GM19452 (cell line): ENCODE measurements around the gene PPM1J.

Experiments used
- ATAC-seq: cut with Tn5 transposase; IDR thresholded peaks from one replicate; pipeline ENCODE4 v1.9.1; 2021; ENCODE audit not compliant: unreplicated experiment

The PPM1J gene

GRCh38 chr1:112704934-112705627 is 10.1 kb downstream of the PPM1J start:
- ATAC-seq, result peak; percentile 52

GRCh38 chr1:112704391-112704933 is 10.7 kb downstream of the PPM1J start:
- no peak for ATAC-seq

DNA sequence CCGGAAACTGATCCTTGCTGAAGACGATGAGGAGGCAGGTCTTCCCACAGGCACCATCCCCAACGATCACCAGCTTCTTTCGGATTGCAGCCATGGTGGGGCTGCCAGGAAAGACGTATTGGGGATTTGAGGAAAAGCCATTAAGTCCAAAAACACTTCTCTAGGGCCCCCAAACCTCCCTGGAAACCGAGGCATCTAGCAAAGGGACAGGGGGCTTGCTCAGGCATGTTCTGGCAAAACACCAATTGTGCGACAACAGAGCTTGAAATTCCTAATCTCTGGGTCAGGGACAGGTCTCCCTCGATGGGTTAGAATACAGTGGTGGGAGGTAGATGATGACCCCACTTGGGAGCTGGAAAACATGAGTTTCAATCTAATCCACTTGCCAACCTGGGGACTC is 11.4 kb downstream of the PPM1J start:
- no peak for ATAC-seq

DNA sequence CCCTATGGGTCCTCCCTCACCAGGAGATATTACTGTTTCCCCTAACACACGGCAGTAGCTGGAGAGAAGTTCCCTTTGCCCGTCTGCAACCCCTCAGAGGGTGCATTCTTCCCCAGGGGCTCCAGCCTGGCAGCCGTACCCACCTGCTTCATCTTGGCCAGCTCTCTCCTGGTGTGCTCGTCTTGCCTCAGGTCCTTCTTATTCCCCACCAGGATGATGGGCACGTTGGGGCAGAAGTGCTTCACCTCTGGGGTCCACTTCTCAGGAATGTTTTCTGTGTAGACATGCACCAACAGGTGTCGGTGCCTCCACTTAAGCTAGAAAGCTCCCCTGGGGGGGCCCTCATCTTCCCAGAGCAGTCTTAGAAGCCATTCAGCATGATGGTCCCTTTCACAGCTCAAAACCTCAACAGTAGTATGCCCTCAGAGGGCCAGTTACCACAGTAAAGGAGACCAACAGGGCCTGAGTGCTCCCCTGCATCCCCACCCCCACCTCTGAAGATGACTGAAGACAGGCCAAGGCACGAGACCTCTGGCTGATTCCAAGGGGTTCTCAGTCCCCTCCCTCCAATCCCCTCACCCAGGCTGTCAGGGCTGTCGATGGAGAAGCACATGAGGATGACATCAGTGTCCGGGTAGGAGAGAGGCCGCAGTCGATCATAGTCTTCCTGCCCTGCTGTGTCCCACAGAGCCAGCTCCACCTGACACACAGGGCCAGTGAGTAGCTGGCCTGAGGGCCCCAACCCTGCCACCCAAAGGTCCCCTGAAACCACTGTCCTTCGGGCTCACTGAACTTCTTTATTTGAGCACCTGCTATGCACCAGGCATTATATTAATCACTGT is 12.5 kb downstream of the PPM1J start:
- ATAC-seq, result no peak

DNA sequence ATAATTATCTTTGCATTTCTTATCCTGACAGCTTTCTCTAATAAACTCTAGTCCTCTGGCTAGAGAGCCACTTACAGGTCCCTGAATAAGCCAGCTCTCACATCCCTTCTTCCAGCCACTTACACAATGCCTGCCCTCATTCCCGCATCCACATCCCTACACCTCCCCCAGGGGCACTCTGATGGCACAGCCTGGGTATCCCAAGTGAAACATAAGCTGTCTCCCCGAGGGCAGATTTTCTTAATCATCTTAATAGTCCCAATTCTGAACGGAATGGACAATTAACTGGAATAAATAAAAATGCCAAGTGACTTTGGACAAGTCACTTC is 13.1 kb downstream of the PPM1J start:
- ATAC-seq, result no peak

- ATAC-seq, result no peak
These were observed 13.7 kb downstream of the PPM1J start for GRCh38 chr1:112701227-112702066.

DNA sequence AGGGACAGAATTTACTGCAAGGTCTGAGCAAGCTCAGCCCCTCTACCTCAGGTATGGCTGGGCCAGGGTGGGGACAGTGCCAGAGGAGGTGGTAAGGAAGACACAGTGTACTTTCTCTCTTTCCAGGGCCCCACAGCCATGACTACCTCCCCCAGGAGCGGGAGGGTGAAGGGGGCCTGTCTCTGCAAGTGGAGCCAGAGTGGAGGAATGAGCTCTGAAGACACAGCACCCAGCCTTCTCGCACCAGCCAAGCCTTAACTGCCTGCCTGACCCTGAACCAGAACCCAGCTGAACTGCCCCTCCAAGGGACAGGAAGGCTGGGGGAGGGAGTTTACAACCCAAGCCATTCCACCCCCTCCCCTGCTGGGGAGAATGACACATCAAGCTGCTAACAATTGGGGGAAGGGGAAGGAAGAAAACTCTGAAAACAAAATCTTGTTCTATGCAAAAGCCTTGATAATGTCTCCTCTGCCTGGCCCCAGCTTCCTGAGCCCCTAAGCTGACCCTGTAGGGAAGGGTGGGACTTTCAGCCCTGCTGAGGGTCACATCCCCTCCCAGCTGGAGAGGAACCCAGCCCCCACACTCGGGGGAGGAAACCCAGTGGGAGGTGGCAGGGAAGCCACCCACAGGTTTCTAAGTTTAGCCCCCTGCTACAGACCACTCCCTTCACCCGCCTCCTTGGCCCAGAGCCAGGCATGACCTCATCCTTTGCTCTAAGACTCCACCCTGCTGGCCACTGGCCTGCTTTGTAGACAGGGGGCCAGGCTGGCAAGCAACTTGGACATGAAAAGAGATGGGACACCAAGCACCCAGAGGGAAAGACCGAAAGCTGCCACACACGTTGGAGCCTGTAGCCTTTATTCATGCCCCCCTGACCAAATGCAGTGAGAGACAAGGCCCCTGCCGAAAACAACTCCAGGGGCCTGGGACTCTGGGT is 14.6 kb downstream of the PPM1J start:
- ATAC-seq, result no peak

- no peak for ATAC-seq
These were observed 15.5 kb downstream of the PPM1J start for GRCh38 chr1:112699425-112700144.

DNA sequence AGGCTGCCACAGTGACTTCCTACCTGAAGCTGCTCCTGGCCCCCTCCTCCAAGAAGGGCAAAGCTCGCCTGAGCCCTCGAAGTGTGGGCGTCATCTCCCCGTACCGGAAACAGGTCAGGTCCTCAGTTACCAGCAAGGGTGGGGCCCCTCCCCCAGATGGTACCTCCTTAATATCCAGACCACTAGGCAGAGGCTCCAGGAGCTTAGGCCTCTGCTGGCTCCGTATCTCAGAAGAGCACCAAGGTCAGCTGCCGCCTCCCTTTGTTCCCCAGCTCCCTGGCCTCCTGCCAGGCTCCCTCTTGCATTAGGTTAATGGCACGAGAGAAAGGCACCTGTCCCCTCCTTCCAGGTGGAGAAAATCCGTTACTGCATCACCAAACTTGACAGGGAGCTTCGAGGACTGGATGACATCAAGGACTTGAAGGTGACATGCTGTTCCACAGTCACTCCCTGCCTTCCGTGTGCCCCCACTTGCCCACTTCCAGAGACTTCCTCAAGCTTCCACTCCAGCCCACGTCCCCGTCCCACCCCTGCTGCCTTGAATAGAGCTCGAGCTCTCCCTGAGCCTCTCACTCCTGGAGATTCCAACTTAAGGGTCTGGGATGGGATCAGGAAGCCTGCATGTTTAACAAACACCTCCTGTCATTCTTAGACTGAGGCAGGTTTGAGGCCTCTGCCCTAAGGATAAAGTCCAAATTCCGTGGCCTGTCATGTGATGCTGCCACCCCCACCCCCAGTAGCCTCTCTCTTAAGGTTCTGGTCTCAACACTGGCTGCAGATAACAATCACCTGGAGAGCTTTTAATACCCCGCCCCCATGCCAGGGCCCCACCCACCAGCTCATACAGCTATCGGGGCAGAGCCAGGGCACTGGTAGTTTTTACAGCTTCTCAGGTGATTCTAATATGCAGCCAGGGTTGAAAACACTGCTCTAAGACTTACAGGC is 16.5 kb downstream of the PPM1J start:
- ATAC-seq, result no peak

DNA sequence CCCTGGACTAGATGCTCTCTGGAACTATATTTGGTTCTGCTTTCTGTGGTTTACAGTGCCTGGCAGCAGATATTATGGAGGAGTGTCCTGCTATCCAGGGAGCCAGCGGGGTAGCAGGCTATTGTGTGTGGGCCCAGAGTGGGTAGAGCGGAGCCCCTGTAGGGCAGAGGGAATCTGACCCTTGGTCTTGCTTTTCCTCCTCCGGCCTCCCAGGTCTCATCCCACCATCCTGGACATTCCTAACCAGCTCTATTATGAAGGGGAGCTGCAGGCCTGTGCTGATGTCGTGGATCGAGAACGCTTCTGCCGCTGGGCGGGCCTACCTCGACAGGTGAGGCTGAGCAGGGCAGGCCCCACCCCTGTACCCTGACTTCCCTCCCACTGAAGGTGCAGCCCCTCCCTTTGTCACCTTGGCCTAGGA is 17.3 kb downstream of the PPM1J start:
- no peak for ATAC-seq

DNA sequence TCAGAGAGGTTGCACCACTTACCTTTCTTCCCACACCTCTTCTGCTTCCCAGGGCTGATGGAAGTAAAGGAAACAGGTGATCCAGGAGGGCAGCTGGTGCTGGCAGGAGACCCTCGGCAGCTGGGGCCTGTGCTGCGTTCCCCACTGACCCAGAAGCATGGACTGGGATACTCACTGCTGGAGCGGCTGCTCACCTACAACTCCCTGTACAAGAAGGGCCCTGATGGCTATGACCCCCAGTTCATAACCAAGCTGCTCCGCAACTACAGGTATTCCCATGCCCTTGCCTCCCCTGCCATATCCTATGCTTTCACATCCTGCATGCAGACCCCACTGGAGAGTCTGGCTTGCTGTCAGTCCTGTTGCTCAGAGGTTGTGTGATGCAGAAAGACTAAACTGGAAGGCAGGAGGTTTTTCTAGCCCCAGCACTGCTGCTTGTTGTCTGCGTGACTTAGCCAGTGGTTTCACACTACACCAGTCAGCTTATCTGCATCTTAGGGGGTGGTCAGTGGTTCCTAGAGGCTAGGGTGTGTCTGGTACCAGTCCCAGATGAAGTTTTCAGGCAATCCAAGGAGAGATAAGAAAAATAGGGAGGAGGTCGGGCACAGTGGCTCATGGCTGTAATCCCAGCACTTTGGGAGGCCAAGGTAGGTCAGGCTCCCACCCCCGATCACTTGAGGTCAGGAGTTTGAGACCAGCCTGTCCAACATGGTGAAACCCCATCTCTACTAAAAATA is 18.4 kb downstream of the PPM1J start:
- no peak for ATAC-seq

DNA sequence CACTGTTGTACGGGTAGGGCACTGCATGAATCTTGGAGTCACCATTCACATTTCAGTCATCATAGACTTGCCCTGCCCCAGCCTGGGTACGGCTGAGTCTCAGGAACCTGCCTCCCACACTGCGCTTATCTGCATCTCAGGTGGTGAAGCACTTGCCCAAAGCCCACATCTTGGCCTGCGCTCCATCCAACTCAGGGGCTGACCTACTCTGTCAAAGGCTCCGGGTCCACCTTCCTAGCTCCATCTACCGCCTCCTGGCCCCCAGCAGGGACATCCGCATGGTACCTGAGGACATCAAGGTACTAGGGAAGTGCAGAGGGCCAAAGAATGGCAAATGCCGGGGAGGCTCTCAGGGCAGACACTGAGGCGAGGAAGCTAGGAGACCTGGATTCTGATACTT is 19.9 kb downstream of the PPM1J start:
- ATAC-seq, result no peak

DNA sequence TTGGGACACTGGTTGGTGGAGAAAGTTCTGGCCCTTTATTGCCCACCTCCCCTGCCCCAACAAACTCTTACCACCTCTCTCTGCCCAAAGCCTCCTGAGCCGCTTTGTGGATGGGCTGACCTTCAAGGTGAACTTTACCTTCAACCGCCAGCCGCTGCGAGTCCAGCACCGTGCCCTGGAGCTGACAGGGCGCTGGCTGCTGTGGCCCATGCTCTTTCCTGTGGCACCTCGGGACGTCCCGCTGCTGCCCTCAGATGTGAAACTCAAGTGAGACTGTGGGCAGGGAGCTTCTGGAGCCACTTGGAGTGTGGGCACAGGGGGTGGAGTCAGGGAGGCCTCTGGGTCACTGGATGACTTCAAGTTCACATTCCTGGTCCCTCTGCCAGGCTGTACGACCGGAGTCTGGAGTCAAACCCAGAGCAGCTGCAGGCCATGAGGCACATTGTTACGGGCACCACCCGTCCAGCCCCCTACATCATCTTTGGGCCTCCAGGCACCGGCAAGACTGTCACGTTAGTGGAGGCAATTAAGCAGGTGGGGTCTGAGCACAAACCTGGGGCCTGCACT is 20.7 kb downstream of the PPM1J start:
- no peak for ATAC-seq

GRCh38 chr1:112693821-112694220 is 21.3 kb downstream of the PPM1J start:
- no peak for ATAC-seq

DNA sequence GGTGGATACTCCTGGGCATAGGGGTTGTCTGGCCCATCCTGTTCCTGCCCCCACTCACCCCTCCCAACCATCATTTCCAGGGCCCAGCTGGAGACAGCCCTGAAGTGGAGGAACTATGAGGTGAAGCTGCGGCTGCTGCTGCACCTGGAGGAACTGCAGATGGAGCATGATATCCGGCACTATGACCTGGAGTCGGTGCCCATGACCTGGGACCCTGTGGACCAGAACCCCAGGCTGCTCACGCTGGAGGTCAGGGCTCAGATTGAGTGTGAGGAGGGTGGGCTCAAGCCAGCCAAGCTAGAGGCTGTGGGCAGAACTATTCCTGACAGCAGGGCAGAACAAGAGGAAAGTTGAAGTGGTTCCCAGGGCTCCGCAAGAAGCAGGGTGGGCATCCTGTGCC is 22.5 kb downstream of the PPM1J start:
- no peak for ATAC-seq

DNA sequence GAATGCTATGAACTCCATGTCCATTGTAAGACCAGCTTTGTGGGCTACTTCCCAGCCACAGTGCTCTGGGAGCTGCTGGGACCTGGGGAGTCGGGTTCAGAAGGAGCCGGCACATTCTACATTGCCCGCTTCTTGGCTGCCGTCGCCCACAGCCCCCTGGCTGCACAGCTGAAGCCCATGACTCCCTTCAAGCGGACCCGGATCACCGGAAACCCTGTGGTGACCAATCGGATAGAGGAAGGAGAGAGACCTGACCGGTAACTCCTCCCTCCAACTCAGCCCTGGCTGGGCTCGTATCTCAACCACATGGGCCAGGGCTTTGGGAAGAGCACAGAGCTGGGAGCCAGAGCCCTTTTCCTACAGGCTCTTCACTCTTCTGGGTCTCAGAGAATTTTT is 25.3 kb downstream of the PPM1J start:
- ATAC-seq, result no peak

GRCh38 chr1:112689196-112689841 is 25.8 kb downstream of the PPM1J start:
- ATAC-seq, result no peak
